Epithelial cell of esophagus (primary cell): ENCODE results near the gene CCDC142.

Experiments
- DNase-seq: peaks from one replicate; pipeline ENCODE4 v3.0.0; 2010; ENCODE audit warnings: low read depth
- H3K4me3 ChIP-seq: 2 replicates; pipeline ENCODE4 v1.5.1; 2011; ENCODE audit warnings: mild to moderate bottlenecking, low read length, control low read depth
- CTCF ChIP-seq: IDR thresholded peaks from 2 replicates; pipeline ENCODE4 v1.5.1; 2011; ENCODE audit warnings: low read depth, mild to moderate bottlenecking, low read length, control low read depth, inconsistent platforms; ENCODE audit not compliant: insufficient read depth; ENCODE audit errors: missing control alignments

The CCDC142 gene

GRCh38 chr2:74458132-74458937 lies 24.5 kb downstream of the CCDC142 start, which contains the start of gene WBP1:
WBP1 (plus strand) TSS chr2:74458438; CDS start chr2:74458603, 165 bp downstream.
- TF ChIP-seq CTCF = no peak

GRCh38 chr2:74457549-74458131 lies 25.2 kb downstream of the CCDC142 start:
- DNase-seq = peak; percentile 57
- no peak for TF ChIP-seq CTCF
- H3K4me3 ChIP-seq = peak overlapping the region; percentile 71

More at GRCh38 chr2:74458132-74458937, 24.5 kb downstream of the CCDC142 start, which contains the start of gene WBP1:
- peak within 1 kb of the TSS; percentile 98 for H3K4me3 ChIP-seq
- DNase-seq = peak; percentile 100

- TF ChIP-seq CTCF = no peak
- DNase-seq = no peak
- H3K4me3 ChIP-seq = peak overlapping the region; percentile 71
Measured at GRCh38 chr2:74457129-74457548, 25.7 kb downstream of the CCDC142 start.

GRCh38 chr2:74454654-74455511 lies 27.9 kb downstream of the CCDC142 start, which contains the start of gene INO80B:
INO80B (plus strand) TSS chr2:74455087; CDS start chr2:74455117, 30 bp downstream.
- H3K4me3 ChIP-seq = peak within 1 kb of the TSS; percentile 95
- TF ChIP-seq CTCF = no peak
- DNase-seq = peak; percentile 99

GRCh38 chr2:74450570-74451190 lies 32.1 kb downstream of the CCDC142 start:
- H3K4me3 ChIP-seq = no peak overlapping the region
- DNase-seq = no peak
- TF ChIP-seq CTCF = no peak

GRCh38 chr2:74448771-74449170 lies 34.0 kb downstream of the CCDC142 start:
- no peak for DNase-seq
- no peak for TF ChIP-seq CTCF
- H3K4me3 ChIP-seq = no peak overlapping the region
